Esophagus squamous epithelium (tissue), 4 donors: ENCODE data around the gene RAB4B.
A peak's percentile ranks its signal among the peaks of the same experiment; 100 is the strongest.

ENCODE experiments used
- CTCF ChIP-seq, 6 experiments: fragments of 450-650 bp in 4 of 6; fragments of 200-600 bp in 2 of 6; sonication (generic) in 2 of 6; IDR thresholded peaks; one replicate each; pipeline ENCODE4 v1.5.1; 2016 to 2019; ENCODE audit warnings: antibody characterized with exemption in 6 of 6, mild to moderate bottlenecking in 4 of 6, moderate library complexity in 4 of 6
- POLR2A ChIP-seq, 4 donors: fragments of 450-650 bp; IDR thresholded peaks; one replicate each; pipeline ENCODE4 v1.6.1; 2017; ENCODE audit warnings: antibody characterized with exemption in 4 of 4, mild to moderate bottlenecking in 4 of 4, moderate library complexity in 3 of 4

DNA sequence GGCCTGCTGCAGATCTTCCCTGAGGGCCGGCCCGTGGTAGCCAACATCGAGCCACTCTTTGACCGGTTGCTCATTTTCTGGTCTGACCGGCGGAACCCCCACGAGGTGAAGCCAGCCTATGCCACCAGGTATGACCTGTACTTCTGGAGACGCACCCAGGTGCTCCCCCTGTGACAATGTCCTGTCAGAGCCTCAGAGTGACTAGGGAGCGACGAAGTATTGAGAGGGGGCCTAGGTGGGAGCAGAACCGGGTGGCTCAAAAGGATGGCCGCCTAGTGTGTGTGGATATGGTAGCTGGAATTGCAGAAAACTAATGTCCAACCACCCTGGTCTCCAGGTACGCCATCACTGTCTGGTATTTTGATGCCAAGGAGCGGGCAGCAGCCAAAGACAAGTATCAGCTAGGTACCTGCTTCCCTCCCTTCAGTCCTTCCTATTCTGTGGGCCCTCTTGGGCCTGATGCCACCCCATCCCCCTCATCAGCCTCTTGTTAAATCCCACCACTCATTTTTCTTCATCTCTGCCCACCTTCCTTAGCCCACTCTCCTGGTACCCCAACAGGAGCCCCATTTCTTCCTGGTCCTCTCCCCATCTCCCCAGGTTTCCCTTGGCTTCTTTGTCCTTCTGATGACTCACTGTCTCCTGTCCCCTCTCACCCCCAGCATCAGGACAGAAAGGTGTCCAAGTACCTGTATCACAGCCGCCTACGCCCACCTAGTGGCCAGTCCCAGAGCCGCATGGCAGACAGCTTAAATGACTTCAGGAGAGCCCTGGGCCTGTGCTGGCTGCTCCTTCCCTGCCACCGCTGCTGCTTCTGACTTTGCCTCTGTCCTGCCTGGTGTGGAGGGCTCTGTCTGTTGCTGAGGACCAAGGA, 29.3 kb downstream of the RAB4B start:
- TF ChIP-seq CTCF (IDR thresholded peaks at IDR 0.05): peak in 3 of 6 experiments; percentile 8 to 44 (median 25)
- no peak for TF ChIP-seq POLR2A (IDR thresholded peaks at IDR 0.05)
